DOHH2 (cell line): Measurements from ENCODE around the gene TIAM2.

Experiments used
- EZH2phosphoT487 ChIP-seq: fragments of 200-600 bp; sonication (generic); IDR thresholded peaks from 2 replicates; pipeline ENCODE4 v1.6.1; 2017; ENCODE audit warnings: borderline replicate concordance, mild to moderate bottlenecking, antibody characterized with exemption, low read length, moderate library complexity, mixed read lengths
- TF ChIP-seq, protein P1 (sequence below): fragments of 200-600 bp; sonication (generic); IDR thresholded peaks from one replicate; pipeline ENCODE4 v1.5.1; 2014; ENCODE audit warnings: antibody characterized with exemption, mild to moderate bottlenecking, low read depth, low read length; ENCODE audit not compliant: poor library complexity, severe bottlenecking

GRCh38 chr6:155194399-155194798 lies 199.3 kb downstream of the TIAM2 start:
- TF ChIP-seq, protein P1, sequence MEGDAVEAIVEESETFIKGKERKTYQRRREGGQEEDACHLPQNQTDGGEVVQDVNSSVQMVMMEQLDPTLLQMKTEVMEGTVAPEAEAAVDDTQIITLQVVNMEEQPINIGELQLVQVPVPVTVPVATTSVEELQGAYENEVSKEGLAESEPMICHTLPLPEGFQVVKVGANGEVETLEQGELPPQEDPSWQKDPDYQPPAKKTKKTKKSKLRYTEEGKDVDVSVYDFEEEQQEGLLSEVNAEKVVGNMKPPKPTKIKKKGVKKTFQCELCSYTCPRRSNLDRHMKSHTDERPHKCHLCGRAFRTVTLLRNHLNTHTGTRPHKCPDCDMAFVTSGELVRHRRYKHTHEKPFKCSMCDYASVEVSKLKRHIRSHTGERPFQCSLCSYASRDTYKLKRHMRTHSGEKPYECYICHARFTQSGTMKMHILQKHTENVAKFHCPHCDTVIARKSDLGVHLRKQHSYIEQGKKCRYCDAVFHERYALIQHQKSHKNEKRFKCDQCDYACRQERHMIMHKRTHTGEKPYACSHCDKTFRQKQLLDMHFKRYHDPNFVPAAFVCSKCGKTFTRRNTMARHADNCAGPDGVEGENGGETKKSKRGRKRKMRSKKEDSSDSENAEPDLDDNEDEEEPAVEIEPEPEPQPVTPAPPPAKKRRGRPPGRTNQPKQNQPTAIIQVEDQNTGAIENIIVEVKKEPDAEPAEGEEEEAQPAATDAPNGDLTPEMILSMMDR = no peak
- TF ChIP-seq EZH2phosphoT487 = no peak
